HG02870 (cell line): Measurements from ENCODE around the gene CRYBA2.

Source experiments
- ATAC-seq: cut with Tn5 transposase; IDR thresholded peaks from one replicate; pipeline ENCODE4 v1.9.1; 2021; ENCODE audit warnings: mild to moderate bottlenecking, moderate library complexity; ENCODE audit not compliant: unreplicated experiment

CRYBA2 gene

GRCh38 chr2:218958276-218958675 is 34.9 kb downstream of the CRYBA2 start:
- no peak for ATAC-seq

- no peak for ATAC-seq
These were observed 35.6 kb downstream of the CRYBA2 start for GRCh38 chr2:218957671-218958070.

GRCh38 chr2:218956039-218956438 is 37.2 kb downstream of the CRYBA2 start:
- ATAC-seq = no peak

GRCh38 chr2:218954541-218955300 is 38.5 kb downstream of the CRYBA2 start:
- ATAC-seq = no peak

GRCh38 chr2:218953366-218953954 is 39.8 kb downstream of the CRYBA2 start:
- no peak for ATAC-seq

- no peak for ATAC-seq
These were observed 41.1 kb downstream of the CRYBA2 start for GRCh38 chr2:218952160-218952559.

GRCh38 chr2:218946621-218947020 is 46.6 kb downstream of the CRYBA2 start:
- no peak for ATAC-seq

- no peak for ATAC-seq
These were observed 48.3 kb downstream of the CRYBA2 start for GRCh38 chr2:218944759-218945404.
